Kidney (tissue), 14 donors: ENCODE measurements around the gene UNKL. TPM values are rescaled to one million over a fixed set of nuclear protein-coding genes. Genes with fewer than 3 reads are reported as not detected.

Experiments used
- DNase-seq, 5 donors: peaks; one replicate each; pipeline ENCODE4 v3.0.0-alpha.2; 2013 to 2020
- FAIRE-seq: peaks from 2 replicates; lab custom pipeline; 2012; peaks lifted over from hg19 to GRCh38; lab: Jason Lieb, UNC
- H3K27ac ChIP-seq, 2 donors: one replicate each; pipeline ENCODE4 v1.7.0; 2013; ENCODE audit warnings: low read depth in 2 of 2, low read length in 2 of 2, inconsistent platforms in 1 of 2
- H3K27me3 ChIP-seq: one replicate; pipeline ENCODE4 v1.7.1; 2013; ENCODE audit warnings: low read length, inconsistent platforms; ENCODE audit not compliant: control insufficient read depth, insufficient read depth
- H3K36me3 ChIP-seq, 3 donors: one replicate each; pipeline versions ENCODE4 v1.7.0 to v1.7.1; 2013; ENCODE audit warnings: low read length in 3 of 3, control low read depth in 1 of 3, inconsistent platforms in 1 of 3; ENCODE audit not compliant: insufficient read depth in 3 of 3, control insufficient read depth in 2 of 3
- H3K4me1 ChIP-seq, 3 donors: one replicate each; pipeline versions ENCODE4 v1.7.0 to v1.7.1; 2013; ENCODE audit warnings: low read length in 3 of 3, inconsistent platforms in 1 of 3, low read depth in 1 of 3; ENCODE audit not compliant: control insufficient read depth in 2 of 3, insufficient read depth in 2 of 3
- H3K4me3 ChIP-seq, 3 donors: one replicate each; pipeline versions ENCODE4 v1.7.0 to v1.8.1; 2013; ENCODE audit warnings: low read length in 3 of 3, control low read depth in 1 of 3, inconsistent platforms in 1 of 3
- H3K9ac ChIP-seq, 3 donors: one replicate each; pipeline versions ENCODE4 v1.7.0 to v1.7.1; 2013; ENCODE audit warnings: low read length in 3 of 3, control low read depth in 1 of 3, inconsistent platforms in 1 of 3
- H3K9me3 ChIP-seq, 3 donors: one replicate each; pipeline versions ENCODE4 v1.7.0 to v1.7.1; 2013; ENCODE audit warnings: low read length in 3 of 3, control low read depth in 1 of 3, inconsistent platforms in 1 of 3; ENCODE audit not compliant: control insufficient read depth in 2 of 3, insufficient read depth in 1 of 3
- CTCF ChIP-seq: IDR thresholded peaks from 3 replicates; pipeline ENCODE4 v1.5.1; 2012; ENCODE audit warnings: mild to moderate bottlenecking, moderate library complexity, borderline replicate concordance; ENCODE audit not compliant: insufficient read depth; ENCODE audit errors: extremely low read depth
- intact Hi-C: fragments of 100-400 bp; cut with DNase I; formaldehyde crosslinking; loops from one replicate; pipeline ENCODE4 v1.11.1; 2022
- polyA plus RNA-seq: library from polyadenylated mRNA; stranded (reverse); fragments of 350-450 nt; fragmentation: Illumina TruSeq; extraction: RNeasy Lipid Tissue Mini Kit (QIAGEN cat#74804); gene quantifications from one replicate; pipeline ENCODE4 v1.2.3, GENCODE V29; 2014; ENCODE audit warnings: low read depth, low replicate concordance; ENCODE audit not compliant: insufficient read depth
- total RNA-seq: library from RNA; stranded (reverse); fragmentation: NEBNext Ultra II Directional; extraction: Animal tissue kit (Norgen Biotek cat#: 25700); gene quantifications from one replicate; pipeline ENCODE4 v1.2.1, GENCODE V29; 2021
- donor health status: control.
- donor health status: control.
- donor health status: control.
- donor health status: control.
- donor health status: control.
- donor health status: DM: yes; HTN: yes; CAD: no.
- donor health status: Normal renal cell carcinoma (clear cell type).

The UNKL gene
- total and polyA plus RNA-seq, 2 donors from 2014 or later, result 5.5 to 26.0 TPM

DNA sequence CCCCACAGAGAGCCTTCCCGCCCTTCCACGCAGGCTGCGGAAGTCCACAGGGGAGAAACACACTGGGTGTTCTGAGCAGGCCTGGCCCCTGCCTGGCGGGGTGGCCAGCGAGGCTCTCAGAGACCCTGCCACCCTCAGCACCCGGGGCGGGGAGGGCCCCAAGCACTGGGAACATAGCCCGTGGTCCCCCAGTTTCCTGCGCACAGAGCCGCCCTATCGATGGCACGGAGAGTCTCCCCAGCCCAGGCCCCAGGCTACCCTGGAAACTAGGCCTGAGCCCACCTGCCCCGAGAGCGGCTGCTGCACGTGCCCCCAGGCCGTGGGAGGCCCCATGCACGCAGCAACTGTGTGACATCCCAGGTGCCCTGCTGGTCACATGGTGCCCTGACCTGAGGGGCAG lies 40.1 kb upstream of the UNKL start:
- Histone ChIP-seq H3K27me3 (no peaks in the 10 kb centered on the region), H3K27ac (no peak overlapping the region), H3K9me3 (no peaks in the 10 kb centered on the region), H3K4me1 (no peaks in the 10 kb centered on the region), H3K36me3 (peaks cover 0 to 14% (median 12%) of the 10 kb centered on the region in 3 donors), H3K4me3 (no peak overlapping the region), H3K9ac (no peak overlapping the region)
- intact Hi-C loops, result no loop called here
- no peak for TF ChIP-seq CTCF
- FAIRE-seq (no peak), DNase-seq (no peak)

GRCh38 chr16:1453316-1453715 lies 38.8 kb upstream of the UNKL start:
- Histone ChIP-seq H3K4me3 (no peak overlapping the region), H3K4me1 (no peaks in the 10 kb centered on the region), H3K27me3 (no peaks in the 10 kb centered on the region), H3K36me3 (peaks cover 0 to 14% (median 11%) of the 10 kb centered on the region in 3 donors), H3K9me3 (no peaks in the 10 kb centered on the region), H3K9ac (no peak overlapping the region), H3K27ac (no peak overlapping the region)
- FAIRE-seq (no peak), DNase-seq (no peak)
- intact Hi-C loops, result no loop called here
- no peak for TF ChIP-seq CTCF

- Histone ChIP-seq H3K27ac (no peak overlapping the region), H3K9me3 (no peaks in the 10 kb centered on the region), H3K27me3 (no peaks in the 10 kb centered on the region), H3K9ac (no peak overlapping the region), H3K36me3 (peaks cover 0 to 14% (median 12%) of the 10 kb centered on the region in 3 donors), H3K4me3 (no peak overlapping the region), H3K4me1 (no peaks in the 10 kb centered on the region)
- FAIRE-seq (no peak), DNase-seq (no peak)
- no peak for TF ChIP-seq CTCF
- intact Hi-C loops, result no loop called here
Observed at GRCh38 chr16:1452530-1452929, 38.0 kb upstream of the UNKL start.
